HL-60/S4 (cell line): ENCODE measurements around the gene TSR1.

Source experiments
- in situ Hi-C: fragments of 300-500 bp; cut with MboI; formaldehyde crosslinking; loops from 2 replicates; pipeline ENCODE4 v1.14.3; 2022; ENCODE audit warnings: low sequenced_read_pairs

The TSR1 gene

GRCh38 chr17:2369551-2370210, 33.4 kb upstream of the TSR1 start:
- in situ Hi-C loops: no loop called here

- in situ Hi-C loops: no loop called here
Measured at GRCh38 chr17:2369039-2369438, 32.8 kb upstream of the TSR1 start.

GRCh38 chr17:2368359-2368758, 32.1 kb upstream of the TSR1 start:
- in situ Hi-C loops: no loop called here

- in situ Hi-C loops: no loop called here
Measured at GRCh38 chr17:2366747-2367494, 30.7 kb upstream of the TSR1 start.

- in situ Hi-C loops: no loop called here
Measured at GRCh38 chr17:2365132-2365531, 28.9 kb upstream of the TSR1 start.

- in situ Hi-C loops: no loop called here
Measured at GRCh38 chr17:2364763-2365116, 28.5 kb upstream of the TSR1 start.

GRCh38 chr17:2363851-2364762, 27.9 kb upstream of the TSR1 start:
- in situ Hi-C loops: no loop called here

- in situ Hi-C loops: no loop called here
Measured at GRCh38 chr17:2363318-2363717, 27.1 kb upstream of the TSR1 start.

GRCh38 chr17:2362881-2363280, 26.6 kb upstream of the TSR1 start:
- in situ Hi-C loops: no loop called here

GRCh38 chr17:2362416-2362815, 26.2 kb upstream of the TSR1 start:
- in situ Hi-C loops: no loop called here

GRCh38 chr17:2362016-2362415, 25.8 kb upstream of the TSR1 start:
- in situ Hi-C loops: no loop called here

- in situ Hi-C loops: no loop called here
Measured at GRCh38 chr17:2361010-2361760, 24.9 kb upstream of the TSR1 start.

- in situ Hi-C loops: no loop called here
Measured at GRCh38 chr17:2357931-2358434, 21.7 kb upstream of the TSR1 start.

GRCh38 chr17:2357237-2357636, 21.0 kb upstream of the TSR1 start:
- in situ Hi-C loops: no loop called here

- in situ Hi-C loops: no loop called here
Measured at GRCh38 chr17:2354311-2354710, 18.1 kb upstream of the TSR1 start.

- in situ Hi-C loops: no loop called here
Measured at GRCh38 chr17:2351269-2351668, 15.0 kb upstream of the TSR1 start.

- in situ Hi-C loops: no loop called here
Measured at GRCh38 chr17:2347805-2348685, 11.8 kb upstream of the TSR1 start.

GRCh38 chr17:2346475-2346874, 10.2 kb upstream of the TSR1 start:
- in situ Hi-C loops: no loop called here

- in situ Hi-C loops: no loop called here
Measured at GRCh38 chr17:2344528-2344927, 8.3 kb upstream of the TSR1 start.

GRCh38 chr17:2343421-2343820, 7.2 kb upstream of the TSR1 start:
- in situ Hi-C loops: no loop called here
